ENCODE results near the gene SGPP2.

SGPP2 gene

GRCh38 chr2:222591661-222592060 lies 167.3 kb downstream of the SGPP2 start:
- DNase-seq = no peak

- DNase-seq = no peak
Observed at GRCh38 chr2:222592176-222592575, 167.8 kb downstream of the SGPP2 start.

GRCh38 chr2:222594679-222595078 lies 170.3 kb downstream of the SGPP2 start:
- DNase-seq = no peak

GRCh38 chr2:222595581-222595980 lies 171.2 kb downstream of the SGPP2 start:
- DNase-seq = no peak

- no peak for DNase-seq
Observed at GRCh38 chr2:222598611-222599010, 174.3 kb downstream of the SGPP2 start.

GRCh38 chr2:222603501-222603900 lies 179.2 kb downstream of the SGPP2 start:
- DNase-seq = no peak

GRCh38 chr2:222604749-222605515 lies 180.6 kb downstream of the SGPP2 start:
- DNase-seq = no peak

- DNase-seq = no peak
Observed at GRCh38 chr2:222606306-222606705, 182.0 kb downstream of the SGPP2 start.

- no peak for DNase-seq
Observed at GRCh38 chr2:222608081-222608480, 183.7 kb downstream of the SGPP2 start.

GRCh38 chr2:222609381-222609780 lies 185.0 kb downstream of the SGPP2 start:
- DNase-seq = no peak
